HUDEP-2 (cell line): ENCODE results near the gene PLEKHA6.

Experiments
- DNase-seq, 76 experiments: peaks; one replicate each; lab custom pipeline; 2025; ENCODE audit not compliant: unreplicated experiment in 76 of 76; lab: John Stamatoyannopoulos, UW

The PLEKHA6 gene

DNA sequence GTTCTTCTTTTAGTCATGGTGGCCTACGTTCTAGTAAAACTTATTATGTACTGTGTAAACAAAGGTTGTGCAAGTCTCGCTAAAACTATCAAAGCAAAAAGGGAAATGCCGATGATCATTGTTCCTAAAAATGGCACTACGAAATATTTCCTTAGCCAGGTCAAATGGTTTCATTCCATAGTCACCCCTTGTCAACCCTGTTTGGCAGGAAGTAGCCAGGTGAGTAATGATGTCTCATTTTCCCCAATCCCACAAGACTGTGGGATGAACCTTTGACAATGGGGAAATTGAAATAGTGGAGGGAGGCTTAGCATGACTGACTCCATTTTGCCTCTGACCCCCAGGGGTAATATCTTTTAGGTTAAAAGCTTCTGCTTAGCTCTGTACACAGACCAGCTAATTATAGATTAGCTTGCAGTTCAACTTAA lies 188.0 kb downstream of the PLEKHA6 start:
- DNase-seq, result no peak

- no peak for DNase-seq
Measured at GRCh38 chr1:204170494-204171155, 189.1 kb downstream of the PLEKHA6 start.

DNA sequence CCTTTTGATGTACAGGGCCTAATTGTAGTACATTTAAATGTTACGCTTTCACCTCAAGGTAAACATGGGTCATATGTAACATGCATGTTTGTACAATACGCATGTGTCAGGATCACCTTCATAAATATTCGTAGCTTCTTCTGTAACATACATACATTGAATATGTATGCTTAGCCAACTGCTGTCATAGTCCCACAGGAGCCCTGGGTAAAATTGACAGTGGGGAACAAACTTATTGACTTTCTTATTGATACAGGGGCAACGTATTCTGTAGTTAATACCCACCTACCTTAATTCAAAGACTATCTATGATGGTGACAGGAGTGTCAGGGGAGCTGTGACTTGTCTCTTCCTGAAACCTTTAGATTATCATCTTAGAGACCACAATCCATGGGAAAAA lies 189.9 kb downstream of the PLEKHA6 start:
- DNase-seq, result no peak
